ENCODE results near the gene GRM8.

The GRM8 gene

DNA sequence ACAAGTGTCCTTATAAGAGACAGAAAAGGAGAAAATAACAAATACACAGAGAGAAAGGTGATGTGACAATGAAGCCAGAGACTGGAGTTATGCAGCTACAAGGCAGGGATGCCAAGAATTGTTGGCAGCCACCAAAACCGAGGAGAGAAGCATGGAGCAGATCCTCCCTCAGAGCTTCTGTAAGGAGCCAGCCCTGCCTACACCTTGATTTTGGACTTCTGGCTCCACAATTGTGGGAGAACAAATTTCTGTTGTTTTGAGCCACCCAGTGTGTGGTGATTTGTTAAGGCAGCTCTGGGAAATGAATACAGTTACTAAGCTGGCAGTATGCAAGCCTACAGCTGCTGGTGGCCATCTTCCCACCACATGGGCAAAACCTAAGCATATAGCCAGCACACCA, 163.6 kb downstream of the GRM8 start:
- no peaks in the 10 kb centered on the region for H3K9me2 ChIP-seq (replicated peaks; ENCODE audit: low read depth, low read length)
- no peaks in the 10 kb centered on the region for H3K36me3 ChIP-seq (ENCODE audit: insufficient read depth, low read length)
- no peak overlapping the region for H2AFZ ChIP-seq (ENCODE audit: low read length)
- H3K4me1 ChIP-seq (ENCODE audit: insufficient read depth, low read length, poor library complexity, severe bottlenecking): no peaks in the 10 kb centered on the region
- TF ChIP-seq, protein P1, sequence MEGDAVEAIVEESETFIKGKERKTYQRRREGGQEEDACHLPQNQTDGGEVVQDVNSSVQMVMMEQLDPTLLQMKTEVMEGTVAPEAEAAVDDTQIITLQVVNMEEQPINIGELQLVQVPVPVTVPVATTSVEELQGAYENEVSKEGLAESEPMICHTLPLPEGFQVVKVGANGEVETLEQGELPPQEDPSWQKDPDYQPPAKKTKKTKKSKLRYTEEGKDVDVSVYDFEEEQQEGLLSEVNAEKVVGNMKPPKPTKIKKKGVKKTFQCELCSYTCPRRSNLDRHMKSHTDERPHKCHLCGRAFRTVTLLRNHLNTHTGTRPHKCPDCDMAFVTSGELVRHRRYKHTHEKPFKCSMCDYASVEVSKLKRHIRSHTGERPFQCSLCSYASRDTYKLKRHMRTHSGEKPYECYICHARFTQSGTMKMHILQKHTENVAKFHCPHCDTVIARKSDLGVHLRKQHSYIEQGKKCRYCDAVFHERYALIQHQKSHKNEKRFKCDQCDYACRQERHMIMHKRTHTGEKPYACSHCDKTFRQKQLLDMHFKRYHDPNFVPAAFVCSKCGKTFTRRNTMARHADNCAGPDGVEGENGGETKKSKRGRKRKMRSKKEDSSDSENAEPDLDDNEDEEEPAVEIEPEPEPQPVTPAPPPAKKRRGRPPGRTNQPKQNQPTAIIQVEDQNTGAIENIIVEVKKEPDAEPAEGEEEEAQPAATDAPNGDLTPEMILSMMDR (conservative IDR thresholded peaks at IDR 0.05; ENCODE audit: low read length): no peak
- no peak for TF ChIP-seq EZH2phosphoT487 (IDR thresholded peaks at IDR 0.05; ENCODE audit: borderline replicate concordance)
- H4K20me1 ChIP-seq (ENCODE audit: insufficient read depth, low read length, poor library complexity, severe bottlenecking): no peaks in the 10 kb centered on the region
- H3K9ac ChIP-seq (ENCODE audit: low read depth, low read length, poor library complexity, severe bottlenecking): no peak overlapping the region
- H3K9me3 ChIP-seq (ENCODE audit: insufficient read depth, low read depth, low read length): no peaks in the 10 kb centered on the region
- no peaks in the 10 kb centered on the region for H3F3A ChIP-seq (ENCODE audit: low read depth)
- H3K27me3 ChIP-seq (ENCODE audit: insufficient read depth, low read length, poor library complexity, severe bottlenecking): no peaks in the 10 kb centered on the region
- no peak overlapping the region for H3K4me3 ChIP-seq (ENCODE audit: low read length, poor library complexity, severe bottlenecking)
- H3K4me2 ChIP-seq (ENCODE audit: low read depth, low read length, poor library complexity, severe bottlenecking): no peak overlapping the region
- no peaks in the 10 kb centered on the region for H3K79me2 ChIP-seq (ENCODE audit: insufficient read depth, low read length)

- Histone ChIP-seq H3K9me3 (ENCODE audit: insufficient read depth, low read depth, low read length) (no peaks in the 10 kb centered on the region; the same call in 1 of the 2 replicates), H3K4me1 (ENCODE audit: insufficient read depth, low read length, poor library complexity, severe bottlenecking) (no peaks in the 10 kb centered on the region), H2AFZ (ENCODE audit: low read length) (no peak overlapping the region), H3K27me3 (ENCODE audit: insufficient read depth, low read length, poor library complexity, severe bottlenecking) (no peaks in the 10 kb centered on the region), H3K4me2 (ENCODE audit: low read depth, low read length, poor library complexity, severe bottlenecking) (no peak overlapping the region), H3K9ac (ENCODE audit: low read depth, low read length, poor library complexity, severe bottlenecking) (no peak overlapping the region), H3K79me2 (ENCODE audit: insufficient read depth, low read length) (no peaks in the 10 kb centered on the region), H4K20me1 (ENCODE audit: insufficient read depth, low read length, poor library complexity, severe bottlenecking) (no peaks in the 10 kb centered on the region), H3F3A (ENCODE audit: low read depth) (no peaks in the 10 kb centered on the region), H3K4me3 (ENCODE audit: low read length, poor library complexity, severe bottlenecking) (no peak overlapping the region), H3K9me2 (replicated peaks; ENCODE audit: low read depth, low read length) (no peaks in the 10 kb centered on the region), H3K36me3 (ENCODE audit: insufficient read depth, low read length) (no peaks in the 10 kb centered on the region)
- TF ChIP-seq, protein P1 (conservative IDR thresholded peaks at IDR 0.05; ENCODE audit: low read length): no peak
- TF ChIP-seq EZH2phosphoT487 (IDR thresholded peaks at IDR 0.05; ENCODE audit: borderline replicate concordance): no peak
Measured at GRCh38 chr7:127081539-127081938, 171.2 kb downstream of the GRM8 start.

DNA sequence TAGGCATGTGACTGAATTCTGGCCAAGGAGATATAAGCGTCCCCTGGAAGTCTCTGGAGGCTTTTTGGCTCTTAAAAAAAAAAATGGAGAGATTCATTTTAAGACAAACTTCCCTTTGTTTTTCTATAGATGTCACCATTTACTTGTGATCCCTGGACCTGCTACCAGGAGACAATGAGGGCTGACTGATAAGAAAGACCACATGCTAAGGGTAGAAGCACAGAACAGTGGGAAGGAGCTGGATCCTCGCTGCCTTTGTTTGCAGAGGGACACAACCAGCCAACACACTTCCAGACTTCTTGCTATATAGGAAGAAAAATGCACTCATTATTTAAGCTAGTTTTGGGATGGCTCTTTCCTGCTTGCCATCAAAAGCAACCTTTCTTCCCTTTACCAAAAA, 172.2 kb downstream of the GRM8 start:
- no peaks in the 10 kb centered on the region for H3F3A ChIP-seq (ENCODE audit: low read depth)
- H3K4me3 ChIP-seq (ENCODE audit: low read length, poor library complexity, severe bottlenecking): no peak overlapping the region
- H3K9me2 ChIP-seq (replicated peaks; ENCODE audit: low read depth, low read length): no peaks in the 10 kb centered on the region
- H3K9ac ChIP-seq (ENCODE audit: low read depth, low read length, poor library complexity, severe bottlenecking): no peak overlapping the region
- H3K9me3 ChIP-seq (ENCODE audit: insufficient read depth, low read depth, low read length): no peaks in the 10 kb centered on the region; the same call in 1 of the 2 replicates
- no peaks in the 10 kb centered on the region for H4K20me1 ChIP-seq (ENCODE audit: insufficient read depth, low read length, poor library complexity, severe bottlenecking)
- no peak overlapping the region for H3K4me2 ChIP-seq (ENCODE audit: low read depth, low read length, poor library complexity, severe bottlenecking)
- TF ChIP-seq EZH2phosphoT487 (IDR thresholded peaks at IDR 0.05; ENCODE audit: borderline replicate concordance): no peak
- TF ChIP-seq, protein P1 (conservative IDR thresholded peaks at IDR 0.05; ENCODE audit: low read length): no peak
- H3K27me3 ChIP-seq (ENCODE audit: insufficient read depth, low read length, poor library complexity, severe bottlenecking): no peaks in the 10 kb centered on the region
- H2AFZ ChIP-seq (ENCODE audit: low read length): no peak overlapping the region
- H3K4me1 ChIP-seq (ENCODE audit: insufficient read depth, low read length, poor library complexity, severe bottlenecking): no peaks in the 10 kb centered on the region
- H3K79me2 ChIP-seq (ENCODE audit: insufficient read depth, low read length): no peaks in the 10 kb centered on the region
- H3K36me3 ChIP-seq (ENCODE audit: insufficient read depth, low read length): no peaks in the 10 kb centered on the region
